ENCODE measurements around the gene SUSD1. TPM values are rescaled to one million over a fixed set of nuclear protein-coding genes. Genes with fewer than 3 reads are reported as not detected.

Gene SUSD1
- total RNA-seq, 1 donor: 14.5 TPM

DNA sequence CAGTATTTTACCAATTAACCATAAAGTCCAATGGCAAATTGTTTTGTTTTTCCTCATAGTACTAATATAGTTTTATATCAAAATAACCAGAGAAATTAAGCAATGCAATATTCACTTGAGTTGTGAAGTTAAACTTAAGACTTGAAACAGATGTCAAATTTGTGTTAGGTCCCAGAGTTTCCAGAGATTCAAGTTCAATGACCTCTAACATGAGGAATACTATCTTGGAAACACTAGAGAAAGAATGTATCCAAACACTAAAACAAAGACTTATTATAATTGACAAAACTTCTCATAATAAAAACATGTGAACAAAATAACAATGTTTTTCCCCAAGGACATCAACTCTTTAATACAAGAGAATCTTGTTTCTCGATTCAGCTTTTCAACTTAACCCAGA, 18.0 kb downstream of the SUSD1 start:
- no peak for DNase-seq (ENCODE audit: insufficient read length, low spot score, missing footprints)
- no peaks in the 10 kb centered on the region for H3K9me3 ChIP-seq (ENCODE audit: low read depth, low read length)
- no peaks in the 10 kb centered on the region for H3K36me3 ChIP-seq (ENCODE audit: insufficient read depth, low read length)
- TF ChIP-seq CTCF (IDR thresholded peaks at IDR 0.05; ENCODE audit: extremely low read depth, low read depth, low read length): no peak
- no peaks in the 10 kb centered on the region for H4K20me1 ChIP-seq (ENCODE audit: insufficient read depth, low read length)
- H3K4me1 ChIP-seq (ENCODE audit: insufficient read depth, low read length): peaks cover 3% of the 10 kb centered on the region
- no peak overlapping the region for H2AFZ ChIP-seq (ENCODE audit: low read length)
- H3K79me2 ChIP-seq (ENCODE audit: insufficient read depth, low read length): no peaks in the 10 kb centered on the region
- H3K27ac ChIP-seq (ENCODE audit: low read depth, low read length): no peak overlapping the region
- no peak overlapping the region for H3K4me2 ChIP-seq (ENCODE audit: insufficient read depth, low read length)
- H3K4me3 ChIP-seq (ENCODE audit: insufficient read depth, low read length): no peak overlapping the region
- no peaks in the 10 kb centered on the region for H3K27me3 ChIP-seq (ENCODE audit: insufficient read depth, low read length)

- Histone ChIP-seq H2AFZ (ENCODE audit: low read length) (no peak overlapping the region), H3K4me1 (ENCODE audit: insufficient read depth, low read length) (peaks cover 10% of the 10 kb centered on the region), H3K4me3 (ENCODE audit: insufficient read depth, low read length) (no peak overlapping the region), H3K9me3 (ENCODE audit: low read depth, low read length) (no peaks in the 10 kb centered on the region), H3K79me2 (ENCODE audit: insufficient read depth, low read length) (no peaks in the 10 kb centered on the region), H3K4me2 (ENCODE audit: insufficient read depth, low read length) (no peak overlapping the region), H3K36me3 (ENCODE audit: insufficient read depth, low read length) (no peaks in the 10 kb centered on the region), H3K27me3 (ENCODE audit: insufficient read depth, low read length) (no peaks in the 10 kb centered on the region), H3K27ac (ENCODE audit: low read depth, low read length) (no peak overlapping the region), H4K20me1 (ENCODE audit: insufficient read depth, low read length) (no peaks in the 10 kb centered on the region)
- no peak for TF ChIP-seq CTCF (IDR thresholded peaks at IDR 0.05; ENCODE audit: extremely low read depth, low read depth, low read length)
- DNase-seq (ENCODE audit: insufficient read length, low spot score, missing footprints): no peak
These were observed 25.9 kb downstream of the SUSD1 start for GRCh38 chr9:112149211-112149610.

- Histone ChIP-seq H3K79me2 (ENCODE audit: insufficient read depth, low read length) (no peaks in the 10 kb centered on the region), H3K9me3 (ENCODE audit: low read depth, low read length) (no peaks in the 10 kb centered on the region), H3K4me3 (ENCODE audit: insufficient read depth, low read length) (no peak overlapping the region), H3K27me3 (ENCODE audit: insufficient read depth, low read length) (no peaks in the 10 kb centered on the region), H3K36me3 (ENCODE audit: insufficient read depth, low read length) (peaks cover 3% of the 10 kb centered on the region), H3K4me1 (ENCODE audit: insufficient read depth, low read length) (peaks cover 10% of the 10 kb centered on the region), H3K4me2 (ENCODE audit: insufficient read depth, low read length) (no peak overlapping the region), H2AFZ (ENCODE audit: low read length) (peak overlapping the region; percentile 34), H3K27ac (ENCODE audit: low read depth, low read length) (no peak overlapping the region), H4K20me1 (ENCODE audit: insufficient read depth, low read length) (no peaks in the 10 kb centered on the region)
- no peak for TF ChIP-seq CTCF (IDR thresholded peaks at IDR 0.05; ENCODE audit: extremely low read depth, low read depth, low read length)
- DNase-seq (ENCODE audit: insufficient read length, low spot score, missing footprints): no peak
These were observed 29.2 kb downstream of the SUSD1 start for GRCh38 chr9:112145886-112146285.

DNA sequence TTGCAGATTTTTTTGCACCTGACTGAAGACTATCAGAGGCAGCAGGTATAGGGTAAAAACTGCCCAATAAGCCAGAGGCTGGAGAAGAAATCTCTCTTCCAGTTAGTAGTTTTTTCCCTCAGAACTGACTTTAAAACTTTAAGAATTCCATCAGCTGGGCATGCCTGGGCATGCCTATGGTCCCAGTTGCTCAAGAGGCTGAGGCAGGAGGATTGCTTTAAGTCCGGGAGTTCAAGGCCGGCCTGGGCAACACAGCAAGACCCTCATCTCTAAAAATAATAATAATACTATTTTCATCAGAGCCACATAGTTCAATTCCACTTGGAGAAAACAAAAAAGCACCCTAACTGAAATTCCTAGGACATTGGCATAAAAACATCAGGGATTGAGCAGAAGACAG, 30.3 kb downstream of the SUSD1 start:
- Histone ChIP-seq H3K4me3 (ENCODE audit: insufficient read depth, low read length) (no peak overlapping the region), H3K27me3 (ENCODE audit: insufficient read depth, low read length) (no peaks in the 10 kb centered on the region), H3K36me3 (ENCODE audit: insufficient read depth, low read length) (peaks cover 3% of the 10 kb centered on the region), H3K27ac (ENCODE audit: low read depth, low read length) (no peak overlapping the region), H4K20me1 (ENCODE audit: insufficient read depth, low read length) (no peaks in the 10 kb centered on the region), H3K4me2 (ENCODE audit: insufficient read depth, low read length) (no peak overlapping the region), H3K4me1 (ENCODE audit: insufficient read depth, low read length) (peaks cover 10% of the 10 kb centered on the region), H3K79me2 (ENCODE audit: insufficient read depth, low read length) (no peaks in the 10 kb centered on the region), H3K9me3 (ENCODE audit: low read depth, low read length) (no peaks in the 10 kb centered on the region), H2AFZ (ENCODE audit: low read length) (no peak overlapping the region)
- TF ChIP-seq CTCF (IDR thresholded peaks at IDR 0.05; ENCODE audit: extremely low read depth, low read depth, low read length): no peak
- DNase-seq (ENCODE audit: insufficient read length, low spot score, missing footprints): no peak

Measured in osteoblast (primary cell).